Activated T-helper 2 cell treated with anti-CD3 and anti-CD28 coated beads, Interferon-gamma antibody, Interleukin-2, Interleukin-4, amounts not matched to agents 10 μg/mL and 5 μg/mL and 100 μg/mL, durations not matched to agents 14 hours and 24 hours and 36 hours (primary cell): ENCODE results near the gene SHISAL2A. TPM values are rescaled to one million over a fixed set of nuclear protein-coding genes. Genes with fewer than 3 reads are reported as not detected.

Source experiments
- DNase-seq: peaks from one replicate; pipeline ENCODE4 v3.0.0; 2021; ENCODE audit warnings: low spot score
- H3K27ac Mint-ChIP-seq: one replicate; pipeline ENCODE4 v1.8.0; 2021; ENCODE audit warnings: mixed read lengths
- H3K27me3 Mint-ChIP-seq: one replicate; pipeline ENCODE4 v1.8.0; 2021; ENCODE audit warnings: low read depth, mixed read lengths
- H3K36me3 Mint-ChIP-seq: one replicate; pipeline ENCODE4 v1.8.0; 2021; ENCODE audit warnings: low read depth, mixed read lengths
- H3K4me1 Mint-ChIP-seq: one replicate; pipeline ENCODE4 v1.8.0; 2021; ENCODE audit warnings: low read depth, mixed read lengths
- H3K4me3 Mint-ChIP-seq: one replicate; pipeline ENCODE4 v1.8.0; 2021; ENCODE audit warnings: low read depth, mild to moderate bottlenecking, moderate library complexity, mixed read lengths
- H3K9me3 Mint-ChIP-seq: one replicate; pipeline ENCODE4 v1.8.0; 2021; ENCODE audit warnings: mixed read lengths
- intact Hi-C: fragments of 100-400 bp; cut with micrococcal nuclease; formaldehyde crosslinking; loops from one replicate; pipeline ENCODE4 v1.15.1; 2023
- total RNA-seq: library from RNA; stranded (reverse); gene quantifications from 2 replicates; pipeline ENCODE4 v1.2.3, GENCODE V29; 2022

The SHISAL2A gene
- total RNA-seq, 1 donor from 2014 or later, result 1.9 TPM

GRCh38 chr1:52653207-52653849 lies 20.4 kb downstream of the SHISAL2A start:
- Mint-ChIP-seq H3K4me1 (peaks cover 6% of the 10 kb centered on the region), H3K36me3 (no peaks in the 10 kb centered on the region), H3K27me3 (no peaks in the 10 kb centered on the region), H3K9me3 (no peaks in the 10 kb centered on the region), H3K27ac (no peak overlapping the region), H3K4me3 (no peak overlapping the region)
- intact Hi-C loops, result no loop called here
- no peak for DNase-seq

GRCh38 chr1:52654063-52654462 lies 21.1 kb downstream of the SHISAL2A start:
- Mint-ChIP-seq H3K27ac (no peak overlapping the region), H3K4me3 (no peak overlapping the region), H3K9me3 (no peaks in the 10 kb centered on the region), H3K36me3 (no peaks in the 10 kb centered on the region), H3K4me1 (peaks cover 10% of the 10 kb centered on the region), H3K27me3 (no peaks in the 10 kb centered on the region)
- no peak for DNase-seq
- intact Hi-C loops, result no loop called here

- Mint-ChIP-seq H3K4me3 (no peak overlapping the region), H3K27ac (no peak overlapping the region), H3K27me3 (no peaks in the 10 kb centered on the region), H3K9me3 (no peaks in the 10 kb centered on the region), H3K4me1 (peaks cover 20% of the 10 kb centered on the region), H3K36me3 (no peaks in the 10 kb centered on the region)
- intact Hi-C loops, result no loop called here
- no peak for DNase-seq
Measured at GRCh38 chr1:52657702-52658101, 24.7 kb downstream of the SHISAL2A start.

GRCh38 chr1:52658795-52659194 lies 25.8 kb downstream of the SHISAL2A start:
- no peaks in the 10 kb centered on the region for H3K36me3 Mint-ChIP-seq
- H3K9me3 Mint-ChIP-seq, result no peaks in the 10 kb centered on the region
- intact Hi-C loops, result loop anchor here (1.0 kb wide), 2 partner anchors 21 to 106 kb away; no protein-coding TSS in a partner anchor
- H3K4me3 Mint-ChIP-seq, result no peak overlapping the region
- no peaks in the 10 kb centered on the region for H3K27me3 Mint-ChIP-seq
- peaks cover 20% of the 10 kb centered on the region for H3K4me1 Mint-ChIP-seq
- no peak for DNase-seq
- H3K27ac Mint-ChIP-seq, result peak overlapping the region; percentile 86

GRCh38 chr1:52659356-52659755 lies 26.4 kb downstream of the SHISAL2A start:
- no peak overlapping the region for H3K4me3 Mint-ChIP-seq
- no peak for DNase-seq
- intact Hi-C loops, result loop anchor here (1.0 kb wide), 2 partner anchors 22 to 107 kb away; no protein-coding TSS in a partner anchor

GRCh38 chr1:52659851-52660596 lies 27.1 kb downstream of the SHISAL2A start:
- Mint-ChIP-seq H3K36me3 (no peaks in the 10 kb centered on the region), H3K4me3 (no peak overlapping the region), H3K27ac (peak overlapping the region; percentile 86), H3K27me3 (no peaks in the 10 kb centered on the region), H3K9me3 (no peaks in the 10 kb centered on the region), H3K4me1 (peaks cover 20% of the 10 kb centered on the region)
- DNase-seq, result no peak
- intact Hi-C loops, result loop anchor here (1.0 kb wide), 2 partner anchors 23 to 108 kb away; no protein-coding TSS in a partner anchor

More at GRCh38 chr1:52659356-52659755, 26.4 kb downstream of the SHISAL2A start:
- peaks cover 20% of the 10 kb centered on the region for H3K4me1 Mint-ChIP-seq
- no peaks in the 10 kb centered on the region for H3K9me3 Mint-ChIP-seq
- H3K36me3 Mint-ChIP-seq, result no peaks in the 10 kb centered on the region
- H3K27me3 Mint-ChIP-seq, result no peaks in the 10 kb centered on the region
- peak overlapping the region; percentile 86 for H3K27ac Mint-ChIP-seq

GRCh38 chr1:52660807-52661206 lies 27.8 kb downstream of the SHISAL2A start:
- Mint-ChIP-seq H3K27ac (no peak overlapping the region), H3K4me3 (no peak overlapping the region), H3K9me3 (no peaks in the 10 kb centered on the region), H3K36me3 (no peaks in the 10 kb centered on the region), H3K4me1 (peaks cover 16% of the 10 kb centered on the region), H3K27me3 (no peaks in the 10 kb centered on the region)
- intact Hi-C loops, result no loop called here
- DNase-seq, result no peak

GRCh38 chr1:52662645-52663313 lies 29.8 kb downstream of the SHISAL2A start:
- intact Hi-C loops, result no loop called here
- H3K4me1 Mint-ChIP-seq, result peaks cover 14% of the 10 kb centered on the region
- no peaks in the 10 kb centered on the region for H3K9me3 Mint-ChIP-seq
- H3K27ac Mint-ChIP-seq, result no peak overlapping the region
- DNase-seq, result no peak
- H3K27me3 Mint-ChIP-seq, result no peaks in the 10 kb centered on the region
- no peaks in the 10 kb centered on the region for H3K36me3 Mint-ChIP-seq
- no peak overlapping the region for H3K4me3 Mint-ChIP-seq

GRCh38 chr1:52663716-52664115 lies 30.7 kb downstream of the SHISAL2A start:
- DNase-seq, result no peak
- intact Hi-C loops, result no loop called here
- Mint-ChIP-seq H3K27ac (no peak overlapping the region), H3K9me3 (no peaks in the 10 kb centered on the region), H3K27me3 (no peaks in the 10 kb centered on the region), H3K4me1 (peaks cover 12% of the 10 kb centered on the region), H3K36me3 (no peaks in the 10 kb centered on the region), H3K4me3 (no peak overlapping the region)

GRCh38 chr1:52665006-52665941 lies 32.3 kb downstream of the SHISAL2A start:
- no peak for DNase-seq
- Mint-ChIP-seq H3K9me3 (no peaks in the 10 kb centered on the region), H3K4me1 (no peaks in the 10 kb centered on the region), H3K4me3 (no peak overlapping the region), H3K36me3 (no peaks in the 10 kb centered on the region), H3K27ac (no peak overlapping the region), H3K27me3 (no peaks in the 10 kb centered on the region)
- intact Hi-C loops, result no loop called here

GRCh38 chr1:52667290-52667689 lies 34.3 kb downstream of the SHISAL2A start:
- Mint-ChIP-seq H3K36me3 (no peaks in the 10 kb centered on the region), H3K4me3 (no peak overlapping the region), H3K27me3 (no peaks in the 10 kb centered on the region), H3K27ac (no peak overlapping the region), H3K4me1 (no peaks in the 10 kb centered on the region), H3K9me3 (no peaks in the 10 kb centered on the region)
- intact Hi-C loops, result no loop called here
- DNase-seq, result no peak

- no peak overlapping the region for H3K27ac Mint-ChIP-seq
- no peak for DNase-seq
- no peak overlapping the region for H3K4me3 Mint-ChIP-seq
- H3K9me3 Mint-ChIP-seq, result no peaks in the 10 kb centered on the region
- no peaks in the 10 kb centered on the region for H3K27me3 Mint-ChIP-seq
- no peaks in the 10 kb centered on the region for H3K4me1 Mint-ChIP-seq
- no peaks in the 10 kb centered on the region for H3K36me3 Mint-ChIP-seq
- intact Hi-C loops, result no loop called here
Measured at GRCh38 chr1:52667984-52668383, 35.0 kb downstream of the SHISAL2A start.
